ENCODE data around the gene TET3. TPM values are rescaled to one million over a fixed set of nuclear protein-coding genes. Genes with fewer than 3 reads are reported as not detected.

TET3 gene
- total RNA-seq, 1 donor from 2014 or later = 32.2 TPM

DNA sequence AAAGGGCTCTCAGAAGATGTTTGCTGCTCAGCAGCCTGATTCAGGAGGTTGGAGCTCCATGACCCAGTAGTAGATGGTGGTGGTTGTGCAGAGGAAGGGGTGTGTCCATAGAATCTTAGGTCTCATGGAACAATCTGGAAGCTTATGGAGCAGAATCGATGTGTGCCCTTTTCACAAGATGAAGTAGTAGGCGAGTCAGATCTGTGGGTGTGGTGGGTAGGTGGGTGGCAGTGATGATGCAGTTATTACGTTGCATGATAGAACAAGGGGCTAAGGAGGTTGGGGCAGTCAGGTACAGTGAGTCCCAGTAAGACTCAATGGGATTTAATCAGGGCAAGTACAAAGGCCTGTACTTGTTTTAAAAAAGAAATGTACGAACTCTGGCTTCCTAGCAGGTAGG, 9.1 kb downstream of the TET3 start:
- H3K4me1 Mint-ChIP-seq (ENCODE audit: low read depth) = peaks cover 8% of the 10 kb centered on the region
- H3K9me3 Mint-ChIP-seq (ENCODE audit: low read depth) = no peaks in the 10 kb centered on the region
- no peak overlapping the region for H3K4me3 Mint-ChIP-seq (ENCODE audit: unreplicated experiment)
- peaks cover 4% of the 10 kb centered on the region for H3K36me3 Mint-ChIP-seq (ENCODE audit: low read depth)
- DNase-seq (ENCODE audit: low spot score) = no peak
- TF ChIP-seq, protein P1, sequence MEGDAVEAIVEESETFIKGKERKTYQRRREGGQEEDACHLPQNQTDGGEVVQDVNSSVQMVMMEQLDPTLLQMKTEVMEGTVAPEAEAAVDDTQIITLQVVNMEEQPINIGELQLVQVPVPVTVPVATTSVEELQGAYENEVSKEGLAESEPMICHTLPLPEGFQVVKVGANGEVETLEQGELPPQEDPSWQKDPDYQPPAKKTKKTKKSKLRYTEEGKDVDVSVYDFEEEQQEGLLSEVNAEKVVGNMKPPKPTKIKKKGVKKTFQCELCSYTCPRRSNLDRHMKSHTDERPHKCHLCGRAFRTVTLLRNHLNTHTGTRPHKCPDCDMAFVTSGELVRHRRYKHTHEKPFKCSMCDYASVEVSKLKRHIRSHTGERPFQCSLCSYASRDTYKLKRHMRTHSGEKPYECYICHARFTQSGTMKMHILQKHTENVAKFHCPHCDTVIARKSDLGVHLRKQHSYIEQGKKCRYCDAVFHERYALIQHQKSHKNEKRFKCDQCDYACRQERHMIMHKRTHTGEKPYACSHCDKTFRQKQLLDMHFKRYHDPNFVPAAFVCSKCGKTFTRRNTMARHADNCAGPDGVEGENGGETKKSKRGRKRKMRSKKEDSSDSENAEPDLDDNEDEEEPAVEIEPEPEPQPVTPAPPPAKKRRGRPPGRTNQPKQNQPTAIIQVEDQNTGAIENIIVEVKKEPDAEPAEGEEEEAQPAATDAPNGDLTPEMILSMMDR (IDR thresholded peaks at IDR 0.05) = no peak
- H3K27me3 Mint-ChIP-seq (ENCODE audit: low read depth) = no peaks in the 10 kb centered on the region
- H3K27ac Mint-ChIP-seq (ENCODE audit: unreplicated experiment) = no peak overlapping the region

DNA sequence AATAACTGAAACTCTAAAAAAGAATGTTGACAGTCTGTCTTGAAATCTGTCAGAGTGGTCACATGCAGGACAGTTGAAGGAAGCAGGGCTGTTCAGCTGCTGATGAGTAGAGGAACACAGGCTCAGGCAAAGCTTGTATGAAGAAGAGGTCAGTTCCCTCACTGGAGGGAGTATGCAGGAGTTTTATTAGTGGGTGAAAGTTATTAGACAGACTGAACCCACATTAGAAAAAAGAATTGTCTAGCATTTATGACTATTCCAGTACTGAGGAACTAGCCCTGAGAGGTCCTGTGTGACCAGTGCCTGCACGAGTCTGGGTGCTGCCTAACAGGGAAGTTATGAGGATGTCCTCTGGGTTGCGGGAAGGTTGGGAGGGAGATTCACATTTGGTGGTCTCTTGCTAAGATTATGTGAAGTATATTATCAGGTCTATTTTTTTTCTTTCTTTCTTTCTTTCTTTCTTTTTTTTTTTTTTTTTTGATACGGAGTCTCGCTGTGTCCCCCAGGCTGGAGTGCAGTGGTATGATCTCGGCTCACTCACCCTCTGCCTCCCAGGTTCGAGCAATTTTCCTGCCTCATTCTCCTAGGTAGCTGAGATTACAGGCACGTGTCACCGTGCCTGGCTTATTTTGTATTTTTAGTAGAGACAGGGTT, 9.6 kb downstream of the TET3 start:
- no peak overlapping the region for H3K27ac Mint-ChIP-seq (ENCODE audit: unreplicated experiment)
- peaks cover 9% of the 10 kb centered on the region for H3K4me1 Mint-ChIP-seq (ENCODE audit: low read depth)
- no peaks in the 10 kb centered on the region for H3K9me3 Mint-ChIP-seq (ENCODE audit: low read depth)
- no peak overlapping the region for H3K4me3 Mint-ChIP-seq (ENCODE audit: unreplicated experiment)
- no peak for DNase-seq (ENCODE audit: low spot score)
- H3K36me3 Mint-ChIP-seq (ENCODE audit: low read depth) = peaks cover 4% of the 10 kb centered on the region
- TF ChIP-seq, protein P1 (IDR thresholded peaks at IDR 0.05) = no peak
- H3K27me3 Mint-ChIP-seq (ENCODE audit: low read depth) = no peaks in the 10 kb centered on the region

DNA sequence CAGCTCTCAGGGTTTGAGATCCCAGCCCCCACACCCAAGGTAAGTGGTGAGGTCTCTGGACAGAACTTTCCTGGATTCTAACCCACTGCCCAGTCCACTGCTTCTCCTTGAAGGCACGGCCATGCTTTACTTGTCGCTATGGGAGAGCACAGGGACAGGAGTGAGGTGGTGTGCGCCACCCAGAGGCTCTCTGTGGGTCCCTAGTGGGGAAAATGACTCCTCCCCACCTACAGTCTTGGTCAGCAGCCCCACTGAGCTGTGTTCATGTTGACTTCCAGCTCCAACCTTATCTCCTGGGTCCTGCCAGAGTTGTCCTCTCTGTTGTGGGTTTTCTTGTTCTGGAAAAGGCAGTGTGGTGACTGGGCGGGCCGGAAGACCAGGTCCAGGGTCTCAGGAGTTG, 11.1 kb downstream of the TET3 start:
- DNase-seq (ENCODE audit: low spot score) = no peak
- TF ChIP-seq, protein P1 (IDR thresholded peaks at IDR 0.05) = no peak
- H3K9me3 Mint-ChIP-seq (ENCODE audit: low read depth) = no peaks in the 10 kb centered on the region
- H3K36me3 Mint-ChIP-seq (ENCODE audit: low read depth) = peaks cover 1% of the 10 kb centered on the region
- no peak overlapping the region for H3K4me3 Mint-ChIP-seq (ENCODE audit: unreplicated experiment)
- no peaks in the 10 kb centered on the region for H3K27me3 Mint-ChIP-seq (ENCODE audit: low read depth)
- H3K27ac Mint-ChIP-seq (ENCODE audit: unreplicated experiment) = no peak overlapping the region
- peaks cover 24% of the 10 kb centered on the region for H3K4me1 Mint-ChIP-seq (ENCODE audit: low read depth)

DNA sequence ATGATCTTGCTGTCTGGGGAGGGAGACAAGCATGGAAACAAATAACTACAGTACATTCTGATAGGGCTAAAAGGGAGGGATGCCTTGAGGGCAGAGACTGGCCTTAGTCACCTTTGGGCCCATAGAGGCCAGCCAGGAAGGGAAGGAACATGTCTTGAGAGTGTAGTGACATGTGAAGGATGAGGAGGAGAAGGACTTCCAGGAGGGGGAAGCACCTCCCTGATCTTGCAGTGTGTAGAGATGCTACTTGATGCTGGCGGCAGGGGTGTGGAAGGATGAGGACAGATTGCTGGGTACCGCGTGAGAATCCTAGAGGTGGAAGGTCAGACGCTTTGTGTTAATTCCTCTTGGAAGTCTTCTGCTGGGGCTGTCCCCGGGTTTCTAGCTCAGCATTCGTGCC, 13.1 kb downstream of the TET3 start:
- Mint-ChIP-seq H3K27me3 (ENCODE audit: low read depth) (no peaks in the 10 kb centered on the region), H3K9me3 (ENCODE audit: low read depth) (no peaks in the 10 kb centered on the region), H3K36me3 (ENCODE audit: low read depth) (no peaks in the 10 kb centered on the region), H3K27ac (ENCODE audit: unreplicated experiment) (no peak overlapping the region), H3K4me3 (ENCODE audit: unreplicated experiment) (no peak overlapping the region), H3K4me1 (ENCODE audit: low read depth) (peaks cover 36% of the 10 kb centered on the region)
- TF ChIP-seq, protein P1 (IDR thresholded peaks at IDR 0.05) = peak; percentile 36
- DNase-seq (ENCODE audit: low spot score) = no peak

DNA sequence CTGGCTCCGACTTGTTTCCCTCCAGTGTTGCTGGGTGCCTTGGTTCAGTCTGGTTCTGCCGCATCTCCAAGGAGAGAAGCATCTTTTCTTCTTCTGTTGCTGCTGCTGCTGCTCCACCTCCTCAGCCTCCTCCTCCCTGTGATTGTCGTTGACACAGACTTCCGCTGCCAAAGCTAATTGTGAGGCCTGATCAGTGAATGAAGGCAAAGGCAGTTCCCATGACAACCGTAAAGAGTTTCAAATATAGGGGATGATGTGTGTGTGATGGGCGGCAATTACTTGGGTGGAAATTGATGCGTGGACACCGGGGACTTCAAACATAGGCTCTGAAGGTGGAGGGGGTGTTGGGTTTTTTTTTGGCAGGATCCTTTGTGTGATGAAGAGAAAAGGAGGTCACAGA, 13.7 kb downstream of the TET3 start:
- Mint-ChIP-seq H3K36me3 (ENCODE audit: low read depth) (no peaks in the 10 kb centered on the region), H3K27ac (ENCODE audit: unreplicated experiment) (no peak overlapping the region), H3K9me3 (ENCODE audit: low read depth) (no peaks in the 10 kb centered on the region), H3K4me3 (ENCODE audit: unreplicated experiment) (no peak overlapping the region), H3K4me1 (ENCODE audit: low read depth) (peaks cover 36% of the 10 kb centered on the region), H3K27me3 (ENCODE audit: low read depth) (no peaks in the 10 kb centered on the region)
- DNase-seq (ENCODE audit: low spot score) = no peak
- TF ChIP-seq, protein P1 (IDR thresholded peaks at IDR 0.05) = no peak
